MV-4-11 (cell line): ENCODE results near the gene FITM2.
"Not testable (repeated sequence)": the region's sequence is repeated elsewhere in the genome, so short reads cannot be mapped to it uniquely, and the experiment has no call there.

Source experiments
- DNase-seq: peaks from one replicate; lab custom pipeline; 2025; lab: John Stamatoyannopoulos, UW

Gene FITM2

GRCh38 chr20:44331201-44331600 lies 20.2 kb upstream of the FITM2 start:
- DNase-seq = no peak

- DNase-seq = no peak
Observed at GRCh38 chr20:44328428-44328827, 17.4 kb upstream of the FITM2 start.

GRCh38 chr20:44327748-44328147 lies 16.7 kb upstream of the FITM2 start:
- not testable (repeated sequence) for DNase-seq

- DNase-seq = no peak
Observed at GRCh38 chr20:44326391-44327159, 15.6 kb upstream of the FITM2 start.

- DNase-seq = no peak
Observed at GRCh38 chr20:44324343-44324742, 13.3 kb upstream of the FITM2 start.

DNA sequence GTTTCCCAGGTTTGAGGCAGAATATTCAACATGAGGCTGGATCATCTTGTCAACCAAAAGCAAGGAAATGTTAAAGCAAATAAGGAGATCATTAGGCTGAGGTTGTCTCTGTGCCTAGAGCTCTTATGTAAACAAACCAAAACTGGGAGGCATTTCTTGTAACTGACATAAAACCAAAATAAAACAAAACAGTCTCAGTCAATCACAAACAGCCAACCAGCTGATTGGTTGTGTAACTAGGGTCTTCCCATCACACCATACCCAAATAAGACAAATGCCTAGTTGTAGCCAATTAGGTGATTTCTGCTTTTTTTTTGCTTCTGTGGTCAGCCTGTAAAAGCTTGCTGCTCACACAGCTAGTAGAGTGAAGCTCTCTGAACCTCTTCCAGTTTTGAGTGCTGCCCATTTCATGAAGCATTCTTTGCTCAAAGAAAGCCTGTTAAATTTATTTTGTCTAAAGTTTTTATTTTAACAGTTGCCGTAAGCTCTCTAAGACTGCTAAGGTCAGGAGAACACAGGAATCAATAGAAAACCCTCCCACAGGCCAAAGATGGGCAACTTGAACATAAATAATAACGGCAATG lies 8.9 kb upstream of the FITM2 start:
- peak; percentile 24 for DNase-seq

DNA sequence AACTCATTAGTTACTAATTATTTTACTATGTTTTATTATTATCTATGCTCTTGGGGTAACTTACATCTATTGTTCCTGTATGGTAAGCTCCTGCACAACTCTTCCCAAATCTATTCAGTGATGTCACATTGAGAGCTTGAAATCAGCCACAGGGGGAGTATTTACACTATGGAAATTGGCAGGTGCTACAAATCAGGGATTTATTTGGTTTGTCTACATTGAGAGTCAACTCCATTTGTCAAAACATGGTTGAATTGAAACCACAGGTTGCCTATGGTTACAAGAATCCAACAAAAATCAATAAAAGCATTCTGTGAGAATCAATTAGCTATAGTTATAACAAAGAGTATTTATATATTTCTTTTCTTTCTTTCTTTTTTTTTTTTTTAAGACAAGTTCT lies 3.9 kb upstream of the FITM2 start:
- no peak for DNase-seq

GRCh38 chr20:44309763-44310663 lies 989 bp downstream of the FITM2 start:
- DNase-seq = peak; percentile 9

- no peak for DNase-seq
Observed at GRCh38 chr20:44306927-44307326, 4.1 kb downstream of the FITM2 start.

GRCh38 chr20:44304383-44304782 lies 6.6 kb downstream of the FITM2 start:
- DNase-seq = no peak

DNA sequence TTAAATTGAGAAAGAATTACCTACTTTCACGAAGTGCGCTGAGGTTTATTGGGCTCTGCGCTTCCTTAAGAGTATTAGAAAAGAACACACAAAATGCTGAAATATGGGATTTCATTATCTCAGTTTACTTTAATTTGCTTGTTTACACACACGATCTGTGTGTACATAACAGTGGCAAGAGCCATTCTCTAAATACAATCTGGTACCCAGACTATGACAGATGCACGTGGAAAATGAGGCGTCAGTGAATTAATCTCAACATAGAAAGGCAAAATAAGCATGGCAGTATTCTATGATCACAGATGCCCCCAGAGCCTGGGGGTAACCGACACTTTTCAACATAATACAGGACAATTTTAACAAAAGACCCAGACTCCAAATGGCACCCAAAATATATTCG lies 8.3 kb downstream of the FITM2 start:
- no peak for DNase-seq

GRCh38 chr20:44302026-44302669 lies 8.9 kb downstream of the FITM2 start:
- DNase-seq = no peak

DNA sequence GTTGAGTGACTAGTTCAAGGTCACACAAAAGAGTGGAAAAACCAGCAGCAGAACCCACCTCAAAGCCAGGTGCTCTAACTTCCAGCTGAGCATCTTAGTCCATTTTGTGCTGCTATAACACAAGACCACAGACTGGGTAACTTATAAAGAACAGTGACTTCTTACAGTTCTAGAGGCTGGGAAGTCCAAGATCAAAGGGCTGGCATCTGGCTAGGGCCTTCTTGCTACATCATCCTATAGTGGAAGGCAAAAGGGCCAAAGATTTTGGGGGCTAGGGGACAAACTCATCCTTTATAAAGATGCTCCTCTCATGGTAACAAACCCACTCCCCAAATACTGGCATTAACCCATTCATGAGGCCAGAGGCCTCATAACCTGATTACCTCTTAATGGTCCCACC lies 9.7 kb downstream of the FITM2 start:
- DNase-seq = no peak

DNA sequence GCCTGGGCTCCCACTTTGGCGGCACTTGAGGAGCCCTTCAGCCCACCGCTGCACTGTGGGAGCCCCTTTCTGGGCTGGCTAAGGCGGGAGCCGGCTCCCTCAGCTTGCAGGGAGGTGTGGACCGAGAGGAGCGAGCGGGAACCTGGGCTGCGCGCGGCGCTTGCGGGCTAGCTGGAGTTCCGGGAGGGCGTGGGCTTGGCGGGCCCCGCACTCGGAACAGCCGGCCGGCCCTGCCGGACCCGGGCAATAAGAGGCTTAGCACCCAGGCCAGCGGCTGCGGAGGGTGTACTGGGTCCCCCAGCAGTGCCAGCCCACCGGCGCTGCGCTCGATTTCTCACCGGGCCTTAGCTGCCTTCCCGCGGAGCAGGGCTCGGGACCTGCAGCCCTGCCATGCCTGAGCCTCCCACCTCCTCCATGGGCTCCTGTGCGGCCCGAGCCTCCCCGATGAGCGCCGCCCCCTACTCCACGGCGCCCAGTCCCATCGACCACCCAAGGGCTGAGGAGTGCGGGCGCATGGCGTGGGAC lies 11.9 kb downstream of the FITM2 start:
- DNase-seq = not testable (repeated sequence)

- DNase-seq = no peak
Observed at GRCh38 chr20:44297721-44298120, 13.3 kb downstream of the FITM2 start.

DNA sequence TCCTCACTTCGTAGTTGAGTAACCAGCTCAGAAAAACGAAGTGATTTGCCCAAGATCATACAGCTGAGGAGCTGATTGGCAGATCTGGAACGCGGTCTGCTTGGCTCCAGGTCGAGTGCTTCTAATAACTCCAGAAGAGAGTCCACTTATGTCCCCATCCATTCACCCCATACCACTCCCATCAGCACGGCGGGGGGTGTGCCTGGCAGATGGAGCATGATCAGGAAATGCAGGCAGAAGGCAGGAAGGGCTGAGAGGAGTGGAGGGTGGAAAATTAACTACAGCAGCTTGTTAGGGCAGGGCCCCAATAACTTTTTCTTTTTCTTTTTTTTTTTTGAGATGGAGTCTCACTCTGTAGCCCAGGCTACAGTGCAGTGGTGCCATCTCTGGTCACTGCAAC lies 15.0 kb downstream of the FITM2 start:
- DNase-seq = no peak

GRCh38 chr20:44291754-44292153 lies 19.2 kb downstream of the FITM2 start:
- no peak for DNase-seq

- no peak for DNase-seq
Observed at GRCh38 chr20:44288252-44288651, 22.8 kb downstream of the FITM2 start.

DNA sequence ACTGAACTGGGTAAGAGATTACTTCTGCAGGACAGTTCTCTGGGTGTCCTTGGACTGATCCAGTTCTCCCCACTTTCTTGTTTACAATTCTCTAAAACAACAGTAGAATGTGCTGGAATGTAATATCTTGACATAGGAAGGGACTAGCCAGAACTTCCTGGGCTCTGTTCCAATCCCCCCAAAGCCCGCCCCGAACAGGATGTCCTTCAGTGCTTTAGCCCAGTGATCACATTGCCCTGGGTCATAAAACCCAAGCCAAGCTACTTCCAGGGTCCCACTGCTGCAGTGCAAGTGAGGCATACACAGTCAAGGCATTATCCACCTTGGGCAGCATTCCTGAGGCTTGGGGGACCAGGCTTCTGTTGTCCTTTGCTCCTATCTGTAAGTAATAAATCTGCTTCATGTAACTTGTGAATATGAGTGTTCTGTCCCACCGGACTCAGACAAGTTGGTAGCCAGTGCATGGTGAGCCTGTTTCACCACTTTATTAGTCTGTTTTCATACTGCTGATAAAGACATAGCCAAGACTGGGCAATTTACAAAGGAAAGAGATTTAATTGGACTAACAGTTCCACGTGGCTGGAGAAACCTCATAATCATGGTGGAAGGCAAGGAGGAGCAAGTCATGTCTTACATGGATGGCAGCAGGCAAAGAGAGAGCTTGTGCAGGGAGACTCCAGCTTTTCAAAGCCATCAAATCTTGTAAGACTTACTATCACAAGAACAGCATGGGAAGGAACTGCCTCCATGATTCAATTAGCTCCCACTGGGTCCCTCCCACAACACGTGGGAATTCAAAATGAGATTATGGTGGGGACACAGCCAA lies 23.5 kb downstream of the FITM2 start:
- no peak for DNase-seq

GRCh38 chr20:44284032-44284431 lies 27.0 kb downstream of the FITM2 start:
- DNase-seq = no peak

- DNase-seq = no peak
Observed at GRCh38 chr20:44282192-44282591, 28.8 kb downstream of the FITM2 start.
